CD4-positive, alpha-beta T cell treated with Interleukin-1 beta for 1 hour (primary cell): ENCODE data around the gene ANKRD55.
"Not testable (repeated sequence)": the region's sequence is repeated elsewhere in the genome, so short reads cannot be mapped to it uniquely, and the experiment has no call there.

Experiments
- DNase-seq, 2 donors: peaks; one replicate each; pipeline ENCODE4 v3.0.0-alpha.2; 2020 to 2022

ANKRD55 gene

DNA sequence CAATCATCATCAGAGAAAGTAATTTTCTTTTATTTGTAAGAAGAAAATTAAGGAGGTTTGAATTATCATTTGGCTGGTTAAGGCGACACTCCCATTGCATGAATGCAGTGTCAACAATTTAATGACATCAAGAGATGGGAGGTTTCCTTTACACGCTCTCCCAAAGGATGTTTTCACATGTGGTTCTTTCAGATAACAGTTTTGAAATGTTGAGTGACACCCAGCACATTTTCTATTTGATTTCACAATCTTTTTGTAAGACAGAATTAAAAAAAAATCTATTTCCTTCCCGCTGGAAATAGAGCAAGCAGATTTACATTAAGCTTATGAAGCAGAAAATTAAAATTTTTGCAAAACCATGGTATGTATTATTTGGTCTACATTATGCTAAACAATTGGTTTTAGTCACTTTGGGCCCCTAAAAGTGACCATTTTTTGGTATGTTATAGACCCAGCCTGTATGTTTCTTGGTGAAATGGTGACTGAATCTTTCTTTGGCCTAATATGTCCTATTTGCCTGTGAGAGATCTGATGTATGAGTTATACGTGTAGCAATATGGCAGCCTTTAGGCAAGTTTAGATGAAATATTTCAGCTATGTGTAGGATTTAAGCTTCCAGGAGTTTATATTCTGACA lies 18.9 kb upstream of the ANKRD55 start:
- no peak for DNase-seq

DNA sequence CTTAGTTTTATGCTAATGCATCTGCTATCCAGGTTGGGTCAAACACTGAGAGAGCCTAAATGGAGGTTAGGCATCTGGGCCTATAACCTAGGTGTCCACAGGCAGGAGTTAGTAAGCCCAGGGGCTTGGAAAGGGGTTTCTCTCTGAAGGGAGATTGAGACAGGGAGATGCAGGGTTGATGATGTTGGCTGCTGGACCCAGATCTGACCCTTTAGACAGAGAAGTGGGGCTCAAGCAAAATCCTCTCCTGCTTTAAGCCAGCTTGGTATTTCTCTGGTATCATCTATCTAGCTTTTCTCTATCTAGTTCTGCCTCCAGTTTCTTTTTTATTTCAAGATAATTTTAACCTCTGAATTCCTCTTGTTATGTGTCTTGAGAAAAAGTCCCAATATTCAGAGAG lies 18.3 kb upstream of the ANKRD55 start:
- no peak for DNase-seq

DNA sequence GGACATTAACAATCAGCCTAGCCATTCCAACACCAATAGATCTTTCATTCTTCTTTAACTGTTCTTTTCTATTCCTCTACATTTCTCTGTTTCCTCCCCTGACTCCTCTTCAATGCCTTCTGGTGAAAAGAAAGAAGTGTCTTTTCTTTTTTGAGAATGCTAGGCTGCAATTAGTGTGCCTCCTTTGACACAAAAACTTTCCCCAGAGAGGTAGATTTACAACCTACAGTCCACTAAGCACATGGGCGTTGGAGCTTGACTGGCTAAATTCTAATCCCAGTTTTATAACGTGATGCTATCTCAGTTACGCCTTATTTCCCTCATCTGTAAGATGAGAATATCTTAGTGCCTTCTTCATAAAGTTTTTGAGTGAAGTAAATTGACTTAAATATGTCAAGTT lies 16.9 kb upstream of the ANKRD55 start:
- DNase-seq = no peak

DNA sequence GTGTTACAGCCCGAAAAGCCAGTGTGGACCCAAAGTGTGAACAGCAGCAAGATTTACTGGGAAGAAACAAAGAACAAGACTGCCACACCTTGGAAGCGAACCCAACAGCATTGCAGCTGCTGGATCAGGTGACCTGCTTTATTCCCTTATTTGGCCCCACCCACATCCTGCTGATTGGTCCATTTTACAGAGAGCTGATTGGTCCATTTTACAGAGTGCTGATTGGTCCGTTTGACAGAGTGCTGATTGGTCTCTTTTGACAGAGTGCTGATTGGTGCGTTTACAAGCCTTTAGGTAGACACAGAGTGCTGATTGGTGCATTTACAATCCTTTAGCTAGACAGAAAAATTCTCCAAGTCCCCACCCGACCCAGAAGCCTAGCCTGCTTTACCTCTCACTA lies 16.0 kb upstream of the ANKRD55 start:
- DNase-seq = not testable (repeated sequence)

DNA sequence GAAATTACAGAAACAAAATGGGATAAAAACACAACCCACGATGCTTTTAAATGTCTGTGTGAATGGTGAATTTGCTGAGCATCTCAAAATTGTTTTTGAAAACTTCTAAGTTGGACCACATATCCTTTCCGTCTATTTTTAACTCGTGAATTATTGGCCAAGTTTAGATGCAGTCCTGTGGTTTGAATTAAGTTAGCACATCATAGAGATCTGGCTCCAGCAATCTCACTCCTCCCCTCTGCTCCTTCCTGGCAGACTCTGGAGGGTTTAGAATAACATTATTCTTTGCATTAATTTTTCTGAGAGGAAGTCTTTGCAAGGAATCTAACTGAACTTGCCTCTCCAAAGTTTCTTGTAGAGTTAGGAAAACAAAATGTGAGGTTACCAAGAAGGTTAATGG lies 14.5 kb upstream of the ANKRD55 start:
- DNase-seq = no peak

DNA sequence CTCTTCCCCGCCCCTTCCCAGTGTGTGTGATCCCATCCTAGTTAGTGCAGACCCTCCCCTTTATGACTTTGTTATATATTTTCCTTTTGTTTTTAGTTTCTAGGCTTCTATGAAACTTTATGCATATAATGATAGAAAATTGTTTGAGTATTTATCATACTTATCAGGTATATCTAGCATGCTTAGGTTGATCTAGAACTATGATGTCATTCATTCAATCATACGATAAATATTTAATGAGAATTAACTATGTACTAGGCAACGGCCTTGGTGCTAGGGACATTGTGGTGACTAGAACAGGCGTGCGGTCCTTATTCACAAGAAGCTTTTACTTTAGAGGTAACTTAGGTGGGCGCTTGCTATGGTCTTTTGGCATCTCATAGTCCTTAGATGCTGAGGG lies 13.6 kb upstream of the ANKRD55 start:
- no peak for DNase-seq

DNA sequence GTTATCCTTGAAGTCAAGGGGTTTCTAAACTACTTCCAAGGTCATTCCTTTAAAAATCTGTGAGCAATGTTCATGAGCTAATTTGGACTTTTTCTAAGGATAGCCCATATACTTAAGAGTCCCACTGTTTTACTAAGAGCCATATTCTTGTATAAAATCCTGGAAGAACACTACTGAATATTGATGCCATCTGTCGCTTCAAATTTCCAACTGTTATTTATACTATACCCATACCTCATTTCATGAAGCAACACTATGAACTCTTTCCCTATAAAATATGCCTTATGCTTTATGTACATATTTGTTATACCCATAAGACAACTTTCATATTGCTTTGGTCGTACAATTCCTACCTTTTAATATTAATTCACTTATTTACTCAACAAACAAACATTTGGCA lies 12.4 kb upstream of the ANKRD55 start:
- DNase-seq = no peak

DNA sequence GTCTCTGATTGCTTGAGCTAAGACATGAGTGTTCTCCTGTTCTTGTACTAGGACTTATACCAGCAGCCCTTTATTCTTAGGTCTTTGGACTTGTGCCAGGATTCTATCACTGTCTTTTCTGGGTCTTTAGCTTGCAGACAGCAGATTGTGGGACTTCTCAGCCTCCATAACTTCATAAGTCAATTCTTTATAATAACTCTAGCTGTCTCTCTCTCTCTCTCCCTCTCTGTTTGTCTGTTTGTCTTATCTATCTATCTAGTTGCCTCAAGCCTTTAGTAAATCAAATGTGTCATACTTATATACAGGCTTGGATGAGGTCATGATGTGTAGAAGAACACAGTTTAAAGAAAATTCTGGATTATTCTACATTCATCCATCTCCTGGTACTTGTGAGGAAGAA lies 11.5 kb upstream of the ANKRD55 start:
- no peak for DNase-seq

DNA sequence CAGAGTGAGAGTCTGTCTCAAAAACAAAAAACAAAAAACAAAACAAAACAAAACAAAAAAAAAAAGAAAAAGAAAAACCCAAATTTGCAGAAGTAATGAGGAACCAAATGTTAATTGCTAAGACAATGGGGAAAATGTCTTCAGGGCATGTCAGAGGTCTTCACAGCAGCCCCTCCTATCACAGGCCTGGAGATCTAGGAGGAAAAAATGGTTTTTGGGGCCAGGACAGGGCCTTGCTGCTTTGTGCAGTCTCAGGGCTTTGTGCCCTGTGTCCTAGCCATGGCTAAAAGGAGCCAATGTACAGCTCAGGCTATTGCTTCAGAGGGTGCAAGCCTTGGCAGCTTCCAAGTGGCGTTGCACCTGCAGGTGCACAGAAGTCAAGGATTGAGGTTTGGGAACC lies 9.1 kb upstream of the ANKRD55 start:
- DNase-seq = not testable (repeated sequence)

DNA sequence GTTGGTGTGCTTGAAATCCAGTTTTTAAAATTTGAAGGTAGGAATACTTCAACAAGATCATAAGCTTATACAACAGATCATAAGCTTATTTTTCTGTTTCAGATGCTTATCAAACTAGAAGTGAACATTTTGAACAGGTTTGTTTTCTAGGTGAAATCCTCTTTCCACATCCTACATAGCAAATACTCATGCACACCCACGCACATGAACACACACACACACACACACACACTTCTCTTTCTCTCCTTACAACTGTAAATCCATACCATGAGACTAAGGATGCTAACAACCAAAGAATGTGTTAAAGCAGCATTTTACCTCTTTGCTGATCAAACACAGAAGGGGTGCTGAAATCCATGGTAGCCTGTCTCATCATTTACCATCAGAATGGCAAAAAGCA lies 592 bp downstream of the ANKRD55 start:
- DNase-seq = no peak

DNA sequence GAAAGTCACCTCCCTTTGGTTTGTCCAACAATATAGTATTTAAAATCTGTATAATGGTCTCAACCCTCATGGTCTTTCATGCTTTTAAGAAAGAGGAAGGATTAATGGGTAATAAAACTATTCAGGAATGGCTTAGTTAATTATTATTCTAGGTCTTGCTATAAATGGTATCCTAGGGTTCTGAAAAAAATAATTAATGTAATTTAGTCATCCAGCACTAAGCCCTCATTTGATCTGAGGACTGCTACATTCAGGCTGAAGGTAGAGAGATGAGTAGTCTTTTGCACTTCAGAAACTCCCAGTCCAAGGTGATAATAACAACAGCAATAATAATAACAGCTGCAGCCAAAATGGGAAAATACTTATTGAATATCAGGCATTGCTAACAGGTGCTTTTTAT lies 2.6 kb downstream of the ANKRD55 start:
- no peak for DNase-seq

DNA sequence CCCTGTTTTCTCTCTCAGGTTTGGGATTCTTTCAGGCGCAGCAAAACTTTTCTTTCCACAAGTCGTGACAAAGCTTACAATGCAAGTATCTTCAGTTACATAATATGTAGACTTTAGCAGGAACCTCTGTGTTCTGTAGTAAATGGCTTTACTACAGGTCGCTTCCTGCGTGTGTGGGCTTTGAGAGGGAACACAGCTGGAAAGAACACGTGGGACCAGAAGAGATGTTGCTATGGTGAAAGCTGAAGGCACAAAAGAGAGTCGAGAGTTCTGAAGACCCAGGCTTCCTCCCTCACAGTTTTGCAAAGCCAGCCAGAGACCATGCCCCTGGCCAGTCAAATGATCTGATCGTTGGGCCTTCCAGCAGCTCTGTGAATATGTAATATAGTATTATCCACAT lies 4.0 kb downstream of the ANKRD55 start:
- no peak for DNase-seq

DNA sequence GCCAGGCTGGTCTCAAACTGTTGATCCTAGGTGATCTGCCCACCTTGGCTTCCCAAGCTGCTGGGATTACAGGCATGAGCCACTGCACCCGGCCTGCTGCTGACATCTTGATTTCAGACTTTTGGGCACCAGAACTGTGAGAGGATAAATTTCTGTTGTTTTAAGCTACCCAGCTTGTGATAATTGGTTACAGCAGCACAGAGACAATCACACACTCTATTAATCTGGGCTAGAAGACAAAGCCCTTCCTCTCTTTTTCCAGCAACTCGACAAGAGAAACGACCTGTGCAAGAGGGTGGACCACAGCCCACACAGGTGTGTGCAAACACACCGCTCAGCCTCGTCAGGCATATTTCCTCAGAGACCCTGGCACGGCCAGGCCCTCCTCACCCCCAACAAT lies 4.5 kb downstream of the ANKRD55 start:
- no peak for DNase-seq

DNA sequence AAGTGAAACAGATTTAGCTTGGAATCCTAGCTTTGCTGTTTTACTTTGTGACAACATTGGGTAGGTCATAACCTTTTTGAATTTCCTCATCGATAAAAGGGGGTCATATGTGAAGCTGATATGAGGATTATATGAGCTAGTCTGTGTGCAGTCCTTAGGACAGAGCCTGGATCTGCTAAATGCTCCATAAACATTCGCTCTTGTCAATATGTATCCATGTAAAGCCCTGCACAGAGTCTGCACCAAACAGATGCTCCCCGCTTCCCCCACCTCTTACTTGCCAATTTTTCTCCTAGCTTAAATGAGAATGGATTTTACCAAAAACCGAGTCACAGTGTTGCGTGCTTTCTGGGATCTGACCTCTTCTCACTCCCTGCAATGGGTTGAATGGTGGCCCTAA lies 5.4 kb downstream of the ANKRD55 start:
- no peak for DNase-seq

DNA sequence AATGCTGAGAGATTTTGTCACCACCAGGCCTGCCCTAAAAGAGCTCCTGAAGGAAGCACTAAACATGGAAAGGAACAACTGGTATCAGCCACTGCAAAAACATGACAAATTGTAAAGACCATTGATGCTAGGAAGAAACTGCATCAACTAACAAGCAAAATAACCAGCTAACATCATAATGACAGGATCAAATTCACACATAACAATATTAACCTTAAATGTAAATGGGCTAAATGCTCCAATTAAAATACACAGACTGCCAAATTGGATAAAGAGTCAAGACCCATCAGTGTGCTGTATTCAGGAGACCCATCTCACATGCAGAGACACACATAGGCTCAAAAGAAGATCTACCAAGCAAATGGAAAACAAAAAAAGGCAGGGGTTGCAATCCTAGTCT lies 9.8 kb downstream of the ANKRD55 start:
- not testable (repeated sequence) for DNase-seq

DNA sequence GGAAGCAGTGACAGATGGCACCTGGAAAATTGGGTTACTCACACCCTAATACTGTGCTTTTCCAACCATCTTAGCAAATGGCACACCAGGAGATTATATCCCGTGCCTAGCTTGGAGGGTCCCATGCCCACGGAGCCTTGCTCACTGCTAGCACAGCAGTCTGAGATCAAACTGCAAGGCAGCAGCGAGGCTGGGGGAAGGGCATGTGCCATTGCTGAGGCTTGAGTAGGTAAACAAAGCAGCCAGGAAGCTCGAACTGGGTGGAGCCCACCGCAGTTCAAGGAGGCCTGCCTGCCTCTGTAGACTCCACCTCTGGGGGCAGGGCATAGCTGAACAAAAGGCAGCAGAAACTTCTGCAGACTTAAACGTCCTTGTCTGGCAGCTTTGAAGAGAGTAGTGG lies 11.5 kb downstream of the ANKRD55 start:
- DNase-seq = not testable (repeated sequence)

DNA sequence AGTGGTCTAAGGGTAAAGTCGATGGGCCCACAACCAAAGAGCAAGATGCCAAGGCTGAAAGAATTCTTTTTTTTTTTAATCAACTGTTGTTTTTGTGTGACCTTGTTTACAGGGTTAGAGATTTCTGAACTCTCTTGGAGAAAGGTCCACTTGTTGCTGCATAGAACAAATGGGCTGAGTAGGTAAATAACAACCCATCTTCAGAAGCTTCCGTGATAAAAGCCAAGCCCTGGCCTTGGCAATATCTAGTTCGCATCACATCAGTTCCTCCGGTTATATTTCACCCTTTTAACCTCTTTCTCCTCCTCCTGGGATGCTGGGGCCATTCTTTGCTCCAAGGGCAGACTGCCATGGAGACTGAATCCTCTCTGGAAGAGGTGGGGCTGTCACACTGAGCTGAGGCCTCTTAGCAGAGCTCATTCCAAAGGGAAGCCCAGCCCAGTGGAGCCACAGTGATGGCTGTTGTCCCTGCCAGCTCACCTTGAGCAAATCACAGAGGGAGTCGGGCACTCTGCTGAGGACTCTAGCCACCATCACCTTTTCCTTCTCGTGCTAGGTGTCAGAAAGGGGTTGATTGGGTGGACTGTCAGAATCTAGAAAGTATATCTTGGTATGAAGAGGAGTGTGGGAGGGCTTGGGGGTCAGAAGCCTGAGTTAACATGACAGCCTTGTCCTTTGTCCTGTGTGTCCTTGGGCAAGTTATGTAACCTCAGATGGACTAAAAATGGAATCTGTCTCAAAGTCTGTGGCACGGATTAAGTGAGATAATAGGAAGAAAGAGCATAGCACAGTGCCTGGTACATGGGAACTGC lies 17.9 kb downstream of the ANKRD55 start:
- DNase-seq = no peak

DNA sequence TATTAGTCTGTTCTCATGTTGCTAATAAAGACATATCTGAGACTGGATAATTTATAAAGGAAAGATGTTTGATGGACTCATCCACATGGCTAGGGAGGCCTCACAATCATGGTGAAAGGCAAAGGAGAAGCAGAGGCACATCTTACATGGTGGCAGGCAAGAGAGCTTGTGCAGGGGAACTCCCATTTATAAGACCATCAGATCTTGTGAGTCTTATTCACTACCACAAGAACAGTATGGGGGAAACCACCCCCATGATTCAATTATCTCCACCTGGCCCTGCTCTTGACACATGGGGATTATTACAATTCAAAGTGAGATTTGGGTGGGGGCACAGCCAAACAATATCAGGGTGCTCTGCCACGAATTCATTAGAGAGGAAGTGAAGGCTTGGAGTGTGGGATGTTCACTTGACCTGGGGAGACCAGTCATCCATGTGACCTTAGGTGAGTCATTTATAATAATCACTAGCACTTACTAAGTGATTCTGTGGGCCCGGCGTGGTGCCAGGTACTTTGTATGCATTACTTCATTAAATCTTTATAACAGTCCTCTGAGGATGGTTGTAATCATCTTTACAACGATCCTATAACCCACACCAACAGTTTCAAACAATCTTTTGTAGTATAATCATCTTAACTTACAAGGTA lies 19.1 kb downstream of the ANKRD55 start:
- not testable (repeated sequence) for DNase-seq

DNA sequence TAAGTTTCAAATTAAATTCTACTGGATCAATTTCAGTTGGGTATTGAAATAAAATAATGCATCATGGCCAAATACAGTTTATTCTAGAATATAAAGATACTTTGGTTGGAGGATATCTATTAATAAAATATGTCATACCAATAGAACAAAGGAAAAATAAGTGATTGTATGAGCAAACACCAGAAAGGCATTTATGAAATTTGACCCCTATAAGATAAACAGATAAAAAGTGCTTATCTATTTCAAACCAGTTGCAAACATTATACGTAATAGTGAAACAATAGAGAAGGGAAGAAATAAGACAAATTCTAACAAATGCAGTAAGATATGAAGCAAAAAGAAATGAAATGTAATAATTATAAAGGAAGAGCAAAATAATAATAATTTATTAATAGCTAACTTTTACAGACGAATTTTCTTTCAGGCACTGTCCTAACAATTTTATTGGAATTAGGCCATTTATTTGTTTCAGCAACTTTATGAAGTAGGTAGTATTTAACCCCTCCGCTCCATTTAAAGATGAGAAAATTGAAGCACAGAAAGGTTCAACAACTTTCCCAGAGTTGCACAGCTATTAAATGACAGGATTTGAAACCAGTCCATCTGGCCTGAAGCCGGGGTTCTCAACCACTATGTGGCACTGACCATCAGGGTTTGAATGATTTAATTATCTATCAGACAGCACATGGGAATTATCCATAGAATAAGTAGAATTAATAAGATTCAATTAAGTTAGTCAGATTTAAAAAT lies 20.8 kb downstream of the ANKRD55 start:
- DNase-seq = no peak

DNA sequence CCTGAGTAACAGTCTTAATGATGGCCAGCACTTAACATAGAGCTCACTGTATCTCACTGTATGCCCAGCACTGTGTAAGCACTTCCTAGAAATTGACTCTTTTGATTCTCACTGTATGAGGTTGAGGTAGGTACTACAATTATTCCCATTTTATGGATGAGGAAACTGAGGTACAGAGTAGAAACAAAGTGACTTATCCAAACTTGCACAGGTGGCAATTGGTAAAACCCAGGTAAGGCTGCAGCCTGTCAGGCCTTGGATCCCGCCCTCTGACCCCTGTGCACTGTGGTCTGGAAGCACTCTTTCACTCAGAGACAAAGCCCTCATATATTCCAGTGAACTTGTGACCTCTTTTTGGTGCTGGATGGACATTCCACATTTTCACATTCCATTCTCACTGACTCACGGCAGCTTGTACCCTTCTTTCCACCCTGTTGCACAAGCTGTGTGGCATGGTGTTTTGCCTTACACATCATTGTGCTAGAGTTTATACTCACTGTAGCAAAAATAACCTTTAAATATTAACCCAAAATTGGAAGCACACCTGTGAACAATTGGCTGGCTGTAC lies 21.7 kb downstream of the ANKRD55 start:
- no peak for DNase-seq

DNA sequence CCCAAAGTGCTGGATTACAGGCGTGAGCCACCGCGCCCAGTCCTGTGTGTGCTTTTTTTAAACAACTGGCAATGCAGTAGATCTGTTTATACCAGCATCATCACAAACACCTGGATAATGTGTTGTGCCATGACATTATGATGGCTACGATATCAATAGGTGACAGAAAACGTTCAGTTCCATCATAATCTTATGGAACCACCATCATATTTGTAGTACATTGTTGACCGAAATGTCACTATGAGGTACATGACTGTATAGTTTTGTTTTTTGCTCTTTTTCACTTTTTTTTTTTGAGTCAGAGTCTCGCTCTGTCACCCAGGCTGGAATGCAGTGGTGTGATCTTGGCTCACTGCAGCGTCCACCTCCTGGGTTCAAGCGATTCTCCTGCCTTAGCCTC lies 24.4 kb downstream of the ANKRD55 start:
- no peak for DNase-seq

DNA sequence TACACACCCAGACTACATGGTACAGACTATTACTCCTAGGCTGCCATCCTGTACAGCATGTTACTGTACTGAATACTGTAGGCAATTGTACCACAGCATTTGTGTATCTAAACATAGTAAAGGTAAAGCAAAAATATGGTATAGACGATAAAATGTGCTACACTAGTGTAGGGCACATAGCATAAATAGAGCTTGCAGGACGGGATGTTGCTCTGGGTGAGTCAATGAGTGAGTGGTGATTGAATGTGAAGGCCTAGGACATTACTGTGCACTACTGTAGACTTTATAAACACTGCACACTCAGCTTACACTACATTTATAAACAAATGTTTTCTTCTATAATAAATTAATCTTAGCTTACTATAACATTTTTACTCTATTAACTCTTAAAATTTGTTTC lies 25.6 kb downstream of the ANKRD55 start:
- DNase-seq = no peak
